Sigmoid colon (tissue), 4 donors: Measurements from ENCODE around the gene SFXN5.

Source experiments
- EP300 ChIP-seq, 4 donors: sonication (generic); formaldehyde crosslinking; IDR thresholded peaks; one replicate each; pipeline ENCODE4 v1.6.1; 2017; ENCODE audit warnings: antibody characterized with exemption in 4 of 4
- POLR2A ChIP-seq, 2 donors: fragments of 450-650 bp; IDR thresholded peaks; one replicate each; pipeline ENCODE4 v1.6.1; 2016; ENCODE audit warnings: antibody characterized with exemption in 2 of 2, mild to moderate bottlenecking in 2 of 2, moderate library complexity in 2 of 2
- POLR2AphosphoS5 ChIP-seq, 4 donors: sonication (generic); formaldehyde crosslinking; IDR thresholded peaks; one replicate each; pipeline ENCODE4 v1.6.1; 2017; ENCODE audit warnings: antibody characterized with exemption in 4 of 4
- TF ChIP-seq, protein P1 (sequence below), 4 experiments: fragments of 450-650 bp in 3 of 4; fragments of 200-600 bp in 1 of 4; IDR thresholded peaks; one replicate each; pipeline ENCODE4 v1.5.1; 2016 to 2019; ENCODE audit warnings: antibody characterized with exemption in 4 of 4, mild to moderate bottlenecking in 3 of 4, moderate library complexity in 2 of 4

DNA sequence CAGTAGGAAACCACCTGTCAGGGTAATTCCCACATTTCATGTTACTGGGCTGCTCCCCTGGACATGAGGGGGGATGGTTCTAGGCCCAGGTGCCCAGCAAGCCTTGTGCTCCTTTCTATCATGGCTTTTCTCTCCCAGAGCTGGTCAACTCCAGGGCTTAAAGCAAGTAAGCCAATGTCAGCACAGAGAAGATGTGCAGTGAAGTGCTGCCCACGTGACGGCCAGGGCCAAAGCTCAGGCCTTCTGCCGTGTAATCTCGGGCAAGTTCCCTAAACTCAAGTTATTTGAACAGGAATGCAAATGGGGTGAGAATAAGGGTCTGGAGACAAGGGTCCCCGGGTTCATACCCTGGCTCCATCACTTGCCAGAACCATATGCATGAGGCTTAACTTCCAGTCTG, 16.5 kb downstream of the SFXN5 start:
- TF ChIP-seq, protein P1, sequence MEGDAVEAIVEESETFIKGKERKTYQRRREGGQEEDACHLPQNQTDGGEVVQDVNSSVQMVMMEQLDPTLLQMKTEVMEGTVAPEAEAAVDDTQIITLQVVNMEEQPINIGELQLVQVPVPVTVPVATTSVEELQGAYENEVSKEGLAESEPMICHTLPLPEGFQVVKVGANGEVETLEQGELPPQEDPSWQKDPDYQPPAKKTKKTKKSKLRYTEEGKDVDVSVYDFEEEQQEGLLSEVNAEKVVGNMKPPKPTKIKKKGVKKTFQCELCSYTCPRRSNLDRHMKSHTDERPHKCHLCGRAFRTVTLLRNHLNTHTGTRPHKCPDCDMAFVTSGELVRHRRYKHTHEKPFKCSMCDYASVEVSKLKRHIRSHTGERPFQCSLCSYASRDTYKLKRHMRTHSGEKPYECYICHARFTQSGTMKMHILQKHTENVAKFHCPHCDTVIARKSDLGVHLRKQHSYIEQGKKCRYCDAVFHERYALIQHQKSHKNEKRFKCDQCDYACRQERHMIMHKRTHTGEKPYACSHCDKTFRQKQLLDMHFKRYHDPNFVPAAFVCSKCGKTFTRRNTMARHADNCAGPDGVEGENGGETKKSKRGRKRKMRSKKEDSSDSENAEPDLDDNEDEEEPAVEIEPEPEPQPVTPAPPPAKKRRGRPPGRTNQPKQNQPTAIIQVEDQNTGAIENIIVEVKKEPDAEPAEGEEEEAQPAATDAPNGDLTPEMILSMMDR (IDR thresholded peaks at IDR 0.05): no peak
- TF ChIP-seq POLR2A (IDR thresholded peaks at IDR 0.05) (no peak), POLR2AphosphoS5 (IDR thresholded peaks at IDR 0.05) (no peak), EP300 (IDR thresholded peaks at IDR 0.05) (no peak)
